Measurements from ENCODE around the gene KIF16B.

KIF16B gene

GRCh38 chr20:16378122-16378521, 195.1 kb downstream of the KIF16B start:
- no peaks in the 10 kb centered on the region for H3K27me3 ChIP-seq (ENCODE audit: control insufficient read depth, insufficient read depth, low read length)
- no peaks in the 10 kb centered on the region for H3K36me3 ChIP-seq (ENCODE audit: control insufficient read depth, insufficient read depth, low read length)

GRCh38 chr20:16369441-16369840, 203.8 kb downstream of the KIF16B start:
- H3K36me3 ChIP-seq (ENCODE audit: control insufficient read depth, insufficient read depth, low read length): no peaks in the 10 kb centered on the region
- TF ChIP-seq, protein P1, sequence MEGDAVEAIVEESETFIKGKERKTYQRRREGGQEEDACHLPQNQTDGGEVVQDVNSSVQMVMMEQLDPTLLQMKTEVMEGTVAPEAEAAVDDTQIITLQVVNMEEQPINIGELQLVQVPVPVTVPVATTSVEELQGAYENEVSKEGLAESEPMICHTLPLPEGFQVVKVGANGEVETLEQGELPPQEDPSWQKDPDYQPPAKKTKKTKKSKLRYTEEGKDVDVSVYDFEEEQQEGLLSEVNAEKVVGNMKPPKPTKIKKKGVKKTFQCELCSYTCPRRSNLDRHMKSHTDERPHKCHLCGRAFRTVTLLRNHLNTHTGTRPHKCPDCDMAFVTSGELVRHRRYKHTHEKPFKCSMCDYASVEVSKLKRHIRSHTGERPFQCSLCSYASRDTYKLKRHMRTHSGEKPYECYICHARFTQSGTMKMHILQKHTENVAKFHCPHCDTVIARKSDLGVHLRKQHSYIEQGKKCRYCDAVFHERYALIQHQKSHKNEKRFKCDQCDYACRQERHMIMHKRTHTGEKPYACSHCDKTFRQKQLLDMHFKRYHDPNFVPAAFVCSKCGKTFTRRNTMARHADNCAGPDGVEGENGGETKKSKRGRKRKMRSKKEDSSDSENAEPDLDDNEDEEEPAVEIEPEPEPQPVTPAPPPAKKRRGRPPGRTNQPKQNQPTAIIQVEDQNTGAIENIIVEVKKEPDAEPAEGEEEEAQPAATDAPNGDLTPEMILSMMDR (IDR thresholded peaks at IDR 0.05): no peak

More at GRCh38 chr20:16378122-16378521, 195.1 kb downstream of the KIF16B start:
- Histone ChIP-seq H3K9me3 (ENCODE audit: control insufficient read depth, low read length) (no peaks in the 10 kb centered on the region), H3K79me2 (no peaks in the 10 kb centered on the region), H3K27ac (no peak overlapping the region), H3K4me1 (no peaks in the 10 kb centered on the region), H3K4me3 (ENCODE audit: low read depth, low read length) (no peak overlapping the region), H3K9ac (no peak overlapping the region), H3K4me2 (ENCODE audit: low read length) (no peak overlapping the region), H2AFZ (no peak overlapping the region)
- TF ChIP-seq, protein P1 (IDR thresholded peaks at IDR 0.05): no peak

DNA sequence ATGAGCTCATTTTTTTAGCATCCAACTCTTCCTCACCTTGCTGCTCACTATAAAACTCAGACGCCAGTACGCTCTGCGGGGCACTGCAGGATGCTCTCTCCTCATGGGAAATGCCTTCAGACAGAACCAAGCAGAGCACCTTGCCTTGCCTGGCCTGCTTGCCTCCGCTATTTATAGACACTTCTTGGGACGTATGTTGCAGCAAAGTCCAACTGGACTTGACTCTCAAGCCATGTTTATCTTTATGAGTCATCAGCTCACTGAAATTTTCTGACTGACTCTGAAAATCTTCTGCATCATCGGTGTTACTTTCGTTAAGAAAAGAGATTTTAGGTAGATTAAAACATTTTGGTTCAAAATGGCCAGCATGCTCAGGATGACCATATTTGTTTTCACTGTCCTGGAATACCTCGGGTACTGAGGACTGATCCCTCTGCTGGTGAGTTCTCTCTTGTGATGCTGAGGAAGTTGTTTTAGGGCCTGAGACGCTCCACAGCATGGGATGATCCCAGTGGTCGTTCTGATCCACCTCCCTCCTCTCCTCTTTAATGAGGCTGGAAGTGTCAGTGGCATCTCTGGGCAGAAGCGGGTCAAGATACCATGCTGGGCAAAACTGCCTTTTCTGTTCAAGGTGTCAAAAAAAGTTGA, 204.5 kb downstream of the KIF16B start:
- Histone ChIP-seq H3K36me3 (ENCODE audit: control insufficient read depth, insufficient read depth, low read length) (no peaks in the 10 kb centered on the region), H3K9me3 (ENCODE audit: control insufficient read depth, low read length) (no peaks in the 10 kb centered on the region), H2AFZ (no peak overlapping the region), H3K4me3 (ENCODE audit: low read depth, low read length) (no peak overlapping the region), H3K27me3 (ENCODE audit: control insufficient read depth, insufficient read depth, low read length) (no peaks in the 10 kb centered on the region), H3K9ac (no peak overlapping the region), H3K27ac (no peak overlapping the region), H3K79me2 (no peaks in the 10 kb centered on the region), H3K4me2 (ENCODE audit: low read length) (no peak overlapping the region), H3K4me1 (no peaks in the 10 kb centered on the region)
- TF ChIP-seq, protein P1 (IDR thresholded peaks at IDR 0.05): no peak

More at GRCh38 chr20:16369441-16369840, 203.8 kb downstream of the KIF16B start:
- no peak overlapping the region for H3K4me2 ChIP-seq (ENCODE audit: low read length)
- no peaks in the 10 kb centered on the region for H3K9me3 ChIP-seq (ENCODE audit: control insufficient read depth, low read length)
- no peaks in the 10 kb centered on the region for H3K4me1 ChIP-seq
- H3K79me2 ChIP-seq: no peaks in the 10 kb centered on the region
- H3K27me3 ChIP-seq (ENCODE audit: control insufficient read depth, insufficient read depth, low read length): no peaks in the 10 kb centered on the region
- H3K27ac ChIP-seq: no peak overlapping the region
- no peak overlapping the region for H2AFZ ChIP-seq
- H3K9ac ChIP-seq: no peak overlapping the region
- H3K4me3 ChIP-seq (ENCODE audit: low read depth, low read length): no peak overlapping the region

GRCh38 chr20:16367948-16368560, 205.2 kb downstream of the KIF16B start:
- no peaks in the 10 kb centered on the region for H3K27me3 ChIP-seq (ENCODE audit: control insufficient read depth, insufficient read depth, low read length)
- no peak overlapping the region for H3K4me3 ChIP-seq (ENCODE audit: low read depth, low read length)
- H3K4me2 ChIP-seq (ENCODE audit: low read length): no peak overlapping the region
- no peaks in the 10 kb centered on the region for H3K9me3 ChIP-seq (ENCODE audit: control insufficient read depth, low read length)
- no peak overlapping the region for H3K9ac ChIP-seq
- no peaks in the 10 kb centered on the region for H3K4me1 ChIP-seq
- H3K27ac ChIP-seq: no peak overlapping the region
- no peak overlapping the region for H2AFZ ChIP-seq
- no peaks in the 10 kb centered on the region for H3K36me3 ChIP-seq (ENCODE audit: control insufficient read depth, insufficient read depth, low read length)
- TF ChIP-seq, protein P1 (IDR thresholded peaks at IDR 0.05): no peak
- H3K79me2 ChIP-seq: no peaks in the 10 kb centered on the region

- H3K4me1 ChIP-seq: no peaks in the 10 kb centered on the region
- TF ChIP-seq, protein P1 (IDR thresholded peaks at IDR 0.05): no peak
- no peaks in the 10 kb centered on the region for H3K79me2 ChIP-seq
Measured at GRCh38 chr20:16366529-16366928, 206.7 kb downstream of the KIF16B start.

More at GRCh38 chr20:16366529-16366928, 206.7 kb downstream of the KIF16B start:
- no peak overlapping the region for H3K9ac ChIP-seq
- no peaks in the 10 kb centered on the region for H3K27me3 ChIP-seq (ENCODE audit: control insufficient read depth, insufficient read depth, low read length)
- no peaks in the 10 kb centered on the region for H3K36me3 ChIP-seq (ENCODE audit: control insufficient read depth, insufficient read depth, low read length)
- H3K9me3 ChIP-seq (ENCODE audit: control insufficient read depth, low read length): no peaks in the 10 kb centered on the region
- H3K4me3 ChIP-seq (ENCODE audit: low read depth, low read length): no peak overlapping the region
- no peak overlapping the region for H3K4me2 ChIP-seq (ENCODE audit: low read length)
- H3K27ac ChIP-seq: no peak overlapping the region
- H2AFZ ChIP-seq: no peak overlapping the region

Data from parathyroid adenoma (tissue), 2 donors.